Upper lobe of left lung (tissue), 4 donors: ENCODE results near the gene UBASH3B.

Experiments used
- CTCF ChIP-seq, 6 experiments: fragments of 450-650 bp in 4 of 6; fragments of 200-600 bp in 2 of 6; sonication (generic) in 2 of 6; IDR thresholded peaks; one replicate each; pipeline ENCODE4 v1.5.1; 2016 to 2019; ENCODE audit warnings: antibody characterized with exemption in 6 of 6
- POLR2AphosphoS5 ChIP-seq, 2 donors: sonication (generic); formaldehyde crosslinking; IDR thresholded peaks; one replicate each; pipeline ENCODE4 v1.5.1; 2017; ENCODE audit warnings: antibody characterized with exemption in 2 of 2

DNA sequence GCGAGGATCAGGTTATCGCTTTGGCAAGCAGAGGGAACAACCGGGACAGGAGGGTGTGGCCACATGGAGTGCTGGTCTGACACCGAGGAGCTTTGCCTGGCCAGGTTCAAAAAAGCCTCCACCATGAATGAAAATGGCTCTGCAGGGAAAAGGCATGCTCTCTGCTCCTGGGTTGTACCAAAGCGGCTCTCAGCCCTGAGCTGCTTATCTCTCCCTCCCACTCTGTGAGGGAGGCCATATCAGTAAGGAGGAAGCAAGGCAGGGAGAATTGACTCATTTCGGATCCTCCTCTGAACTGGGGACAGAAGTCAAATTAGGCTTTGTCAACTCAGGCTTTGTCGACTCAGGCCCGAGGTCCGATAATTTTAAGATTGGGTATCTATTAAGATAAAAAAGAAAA lies 99.9 kb downstream of the UBASH3B start:
- TF ChIP-seq CTCF (IDR thresholded peaks at IDR 0.05): no peak
- TF ChIP-seq POLR2AphosphoS5 (IDR thresholded peaks at IDR 0.05): no peak
